Keratinocyte (primary cell): ENCODE results near the gene KCNMA1.

Source experiments
- CTCF ChIP-seq, 3 experiments: IDR thresholded peaks in 1 of 3; conservative IDR thresholded peaks in 1 of 3; optimal IDR thresholded peaks in 1 of 3; 2 replicates in 2 of 3; 3 replicates in 1 of 3; pipeline versions ENCODE3 to v1.5.1; 2011; ENCODE audit warnings: low read length in 3 of 3, mild to moderate bottlenecking in 3 of 3, moderate library complexity in 2 of 3, control low read depth in 1 of 3, inconsistent platforms in 1 of 3; ENCODE audit not compliant: insufficient read depth in 2 of 3; ENCODE audit errors: extremely low read depth in 1 of 3
- EZH2 ChIP-seq: IDR thresholded peaks from one replicate; pipeline ENCODE4 v1.6.1; 2012; ENCODE audit warnings: inconsistent platforms, mild to moderate bottlenecking, low read length, moderate library complexity

GRCh38 chr10:77680065-77680464 is 42.5 kb upstream of the KCNMA1 start:
- TF ChIP-seq CTCF (optimal IDR thresholded peaks at IDR 0.05 in 1 of 3, IDR thresholded peaks at IDR 0.05 in 1 of 3, conservative IDR thresholded peaks at IDR 0.05 in 1 of 3; ENCODE audit: extremely low read depth in 1 of 3, insufficient read depth in 2 of 3, low read length in 3 of 3) (no peak), EZH2 (no peak)
